Measurements from ENCODE around the gene EHBP1L1.
A peak's percentile ranks its signal among the peaks of the same experiment; 100 is the strongest.

Gene EHBP1L1

DNA sequence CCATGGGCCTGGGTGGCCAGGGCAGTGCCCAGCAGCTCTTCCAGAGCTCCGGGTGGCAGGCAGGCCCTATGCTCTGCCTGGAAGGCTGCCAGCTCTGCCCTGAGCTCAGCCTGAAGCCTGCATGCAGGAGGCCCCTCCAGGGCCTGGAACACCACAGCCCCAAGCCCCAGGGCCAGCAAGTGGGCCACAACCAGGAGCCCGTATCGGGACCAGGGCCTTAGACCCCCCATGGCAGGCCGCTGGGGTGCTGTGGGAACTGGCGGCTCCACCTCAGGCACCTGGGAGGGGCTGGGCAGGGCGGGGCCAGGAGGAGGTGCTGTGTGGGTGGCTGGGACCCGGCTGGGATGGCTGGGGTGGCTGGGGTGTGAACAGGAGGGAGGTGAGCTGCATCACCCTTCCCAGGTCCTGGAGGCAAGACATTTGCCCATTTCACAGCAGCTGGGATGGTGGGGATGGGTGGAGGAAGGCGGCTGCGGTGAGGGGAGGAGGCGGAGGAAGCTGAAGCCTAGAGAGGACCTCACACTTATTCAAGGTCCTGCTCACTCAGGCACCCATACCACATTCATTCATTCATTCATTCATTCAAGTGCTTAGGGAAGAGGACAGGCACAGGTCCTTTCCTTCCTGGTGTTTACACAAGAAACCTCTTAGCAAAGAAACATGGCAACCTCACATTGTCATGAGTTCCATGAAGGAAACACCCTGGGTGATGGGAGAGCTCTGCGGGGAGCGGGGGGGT is 19.9 kb downstream of the EHBP1L1 start, which contains the start of gene KCNK7:
Gene KCNK7 (minus strand): TSS at position 258 of the 739 bp plus-strand sequence. CDS start 28 bp downstream, at position 230.
- peak in 1 of 2 experiments; percentile 27 for DNase-seq

DNA sequence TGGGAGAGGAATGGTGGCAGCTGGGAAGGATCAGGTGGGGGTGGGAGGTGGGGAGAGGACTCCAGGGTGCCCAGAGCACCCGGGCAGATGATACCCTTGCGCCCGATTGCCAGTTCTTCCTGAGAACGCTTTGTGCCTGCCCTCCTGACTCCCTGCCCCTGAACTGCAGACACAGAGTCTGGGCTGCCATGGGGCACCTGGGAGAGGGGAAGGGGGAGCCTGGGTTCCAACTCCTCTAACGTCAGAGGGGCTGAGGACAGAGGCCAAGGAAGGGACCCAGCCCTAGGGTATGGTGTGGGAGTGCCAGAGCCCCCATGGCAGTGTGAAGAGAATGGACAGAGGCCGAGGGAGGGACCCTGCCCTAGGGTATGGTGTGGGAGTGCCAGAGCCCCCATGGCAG is 20.7 kb downstream of the EHBP1L1 start:
- DNase-seq: no peak

DNA sequence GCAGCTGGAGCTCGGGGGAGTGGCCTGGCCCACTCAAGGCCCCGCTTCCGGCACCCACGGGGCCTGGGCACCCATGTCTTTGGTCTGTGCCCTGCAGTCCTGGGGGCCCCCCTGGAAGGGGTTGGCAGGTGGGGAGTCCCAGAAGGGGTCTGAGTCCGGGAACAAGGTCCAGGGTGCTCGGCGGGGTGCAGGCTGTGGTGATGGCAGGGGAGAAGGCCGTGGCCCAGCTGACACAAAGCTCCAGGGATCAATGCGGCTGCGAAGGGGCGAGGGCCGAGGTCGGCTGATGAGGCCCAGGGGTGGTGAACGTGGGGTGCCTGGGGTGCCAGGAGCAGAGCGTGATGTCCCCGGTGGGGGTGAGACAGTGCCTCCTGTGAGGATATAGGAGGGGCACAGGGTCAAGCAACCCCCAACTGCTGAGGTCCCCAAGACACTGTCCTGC is 22.4 kb downstream of the EHBP1L1 start:
- no peak for DNase-seq

DNA sequence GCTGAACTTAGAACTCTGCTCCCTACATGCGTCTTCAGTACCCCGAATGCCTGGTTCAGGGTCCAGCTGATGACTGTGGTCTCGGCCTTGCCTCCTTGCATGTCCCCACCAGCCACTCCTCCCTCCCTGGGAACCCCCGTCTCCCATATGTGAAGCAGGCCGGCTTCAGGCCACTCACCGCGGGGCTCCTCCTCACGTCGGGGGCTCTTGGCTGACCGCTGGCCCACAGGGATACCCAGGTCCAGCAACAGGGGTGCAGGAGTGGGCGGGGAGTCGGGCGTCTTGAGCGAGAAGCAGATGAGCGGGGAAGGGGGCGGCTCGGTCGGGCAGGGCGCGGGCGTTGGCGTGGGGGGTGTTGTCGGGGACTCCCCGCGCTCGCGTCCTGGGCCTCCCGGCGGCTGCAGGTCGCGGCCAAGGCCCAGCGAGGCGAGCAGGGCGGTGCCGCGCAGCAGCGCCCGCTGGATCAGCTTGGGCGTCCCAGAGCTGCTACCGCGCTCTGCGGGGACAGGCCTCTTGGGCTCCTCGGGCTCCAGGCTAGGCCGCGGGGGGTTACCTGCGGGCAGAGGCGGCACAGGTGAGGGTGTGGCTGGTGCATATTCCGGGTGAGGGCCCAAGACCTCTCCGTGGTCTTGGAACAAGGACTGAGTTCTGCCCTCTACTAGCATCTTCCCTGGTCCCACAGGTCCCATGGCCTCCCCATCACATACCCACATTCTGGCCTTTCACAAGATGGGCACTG is 23.5 kb downstream of the EHBP1L1 start:
- no peak for DNase-seq

DNA sequence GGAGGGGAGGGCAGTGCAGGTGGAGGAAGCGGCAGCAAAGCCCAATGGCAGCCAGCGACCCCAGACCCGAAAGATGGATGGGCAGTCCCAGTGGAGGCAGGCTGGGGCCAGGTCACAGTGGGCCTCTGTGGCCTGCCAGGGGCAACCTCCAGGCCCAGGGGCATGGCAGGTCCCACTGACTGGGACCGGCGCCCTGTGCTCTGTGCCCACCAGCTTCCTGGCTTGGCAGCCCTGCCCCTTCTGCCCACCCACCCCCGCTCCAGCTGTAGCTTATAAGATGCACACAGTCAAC is 24.0 kb downstream of the EHBP1L1 start:
- no peak for DNase-seq

DNA sequence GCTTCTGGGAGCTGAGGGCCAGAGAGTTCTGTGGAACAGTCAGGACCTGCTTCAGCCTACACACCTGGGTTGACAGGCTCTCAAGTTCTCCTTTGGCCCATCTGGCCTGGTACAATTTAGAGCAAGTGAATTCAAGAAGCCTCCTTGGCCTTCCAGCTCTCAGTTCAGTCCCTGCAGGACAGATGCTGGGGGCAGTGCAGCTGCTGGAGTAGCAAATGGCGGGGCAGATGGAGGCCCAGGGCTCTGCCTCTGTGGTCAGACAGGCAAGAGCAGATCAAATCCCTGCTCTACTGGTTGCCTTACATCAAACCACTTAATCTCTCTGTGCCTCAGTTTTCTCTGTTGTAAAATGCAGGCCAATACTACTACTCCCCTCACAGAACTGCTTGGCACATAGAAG is 28.4 kb downstream of the EHBP1L1 start:
- DNase-seq: no peak

DNA sequence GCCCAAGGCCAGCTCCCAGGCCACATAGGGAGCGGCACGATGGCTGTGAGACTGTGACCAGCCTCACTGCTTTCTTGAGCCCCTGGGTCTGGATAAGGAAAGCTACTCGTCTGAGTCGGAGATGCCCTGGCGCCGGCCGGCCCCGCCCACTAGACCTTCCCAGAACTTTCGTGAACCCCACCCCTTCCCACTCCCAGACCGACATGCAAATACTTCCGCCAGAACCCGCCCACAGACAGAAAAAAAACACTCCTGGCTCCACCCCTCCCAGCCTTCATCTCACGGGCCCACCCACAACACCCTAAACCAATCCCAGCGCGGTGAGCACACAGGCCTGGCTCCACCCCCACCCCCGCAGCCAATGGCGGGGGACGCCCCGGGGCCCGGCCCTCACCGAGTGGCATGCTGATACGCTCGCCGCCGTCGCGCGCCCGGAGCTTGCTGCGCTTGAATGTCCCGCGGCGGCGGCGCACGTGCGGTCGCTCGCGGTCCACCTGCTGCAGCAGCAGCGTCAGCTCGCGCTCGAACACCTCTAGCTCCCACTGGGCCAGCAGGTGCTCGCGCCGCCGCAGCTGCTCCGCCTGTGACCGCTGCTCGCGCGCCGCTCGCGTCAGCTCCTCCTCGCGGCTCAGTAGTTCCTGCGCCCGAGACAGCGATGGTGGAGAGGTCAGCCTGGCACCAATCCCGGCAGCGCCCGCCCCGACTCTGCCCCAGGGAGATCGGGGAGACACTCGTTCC is 31.2 kb downstream of the EHBP1L1 start:
- DNase-seq: no peak

DNA sequence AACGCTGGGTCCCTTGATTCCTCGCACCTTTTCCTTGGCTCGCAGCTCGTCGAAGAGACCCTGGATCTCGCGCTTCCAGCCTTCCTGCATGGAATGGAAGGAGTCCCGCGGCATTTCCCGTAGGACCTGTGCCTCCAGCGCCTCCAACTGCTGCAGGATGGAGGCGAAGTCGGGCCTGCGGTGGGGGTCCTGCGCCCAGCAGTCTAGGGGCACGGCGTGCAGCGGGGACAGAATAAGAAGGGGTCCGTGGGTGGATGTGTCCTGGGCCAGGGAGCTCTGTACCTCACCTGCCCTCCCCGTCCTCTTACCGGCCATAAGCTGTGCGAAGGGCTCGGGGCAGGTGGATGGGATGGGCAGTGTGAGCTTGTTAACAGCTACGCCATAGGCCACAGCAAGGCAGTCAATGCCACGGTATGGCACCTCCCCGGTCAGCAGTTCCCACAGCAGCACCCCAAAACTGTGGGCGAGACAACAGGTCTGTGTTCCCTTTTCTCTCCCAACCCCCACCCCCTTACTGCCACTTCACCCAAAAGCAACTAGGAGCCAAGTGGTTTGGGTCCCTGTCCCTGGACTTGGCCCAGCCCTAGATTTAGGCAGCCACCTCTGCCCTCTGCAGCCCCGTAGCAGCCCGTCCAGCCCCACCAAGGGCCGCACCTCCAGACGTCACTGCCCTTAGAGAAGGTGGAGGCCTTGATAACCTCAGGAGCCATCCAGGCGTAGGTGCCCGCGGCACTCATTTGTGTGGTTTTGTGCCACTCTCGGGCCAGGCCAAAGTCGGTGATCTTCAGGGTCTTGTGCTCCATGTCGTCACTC is 32.0 kb downstream of the EHBP1L1 start:
- DNase-seq: no peak

DNA sequence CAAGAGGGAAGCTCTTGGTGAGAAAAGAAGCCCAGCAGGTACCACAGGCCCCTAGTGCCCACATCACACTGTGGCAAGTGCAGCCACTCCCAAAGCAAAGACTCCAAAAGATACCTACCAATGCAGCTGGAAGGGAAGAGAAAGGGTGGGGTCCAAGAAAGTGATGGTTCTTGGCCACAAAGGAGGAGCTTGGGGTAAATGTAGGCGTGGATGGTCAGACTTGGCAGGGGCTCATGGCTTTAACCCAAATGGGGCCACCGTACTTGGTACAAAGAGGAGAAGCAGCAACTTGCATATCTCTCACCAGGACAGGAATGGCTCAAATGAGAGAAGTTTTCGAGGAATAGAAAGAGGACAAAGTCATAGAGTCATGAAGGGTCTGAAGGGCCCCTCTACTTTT is 33.4 kb downstream of the EHBP1L1 start:
- no peak for DNase-seq

DNA sequence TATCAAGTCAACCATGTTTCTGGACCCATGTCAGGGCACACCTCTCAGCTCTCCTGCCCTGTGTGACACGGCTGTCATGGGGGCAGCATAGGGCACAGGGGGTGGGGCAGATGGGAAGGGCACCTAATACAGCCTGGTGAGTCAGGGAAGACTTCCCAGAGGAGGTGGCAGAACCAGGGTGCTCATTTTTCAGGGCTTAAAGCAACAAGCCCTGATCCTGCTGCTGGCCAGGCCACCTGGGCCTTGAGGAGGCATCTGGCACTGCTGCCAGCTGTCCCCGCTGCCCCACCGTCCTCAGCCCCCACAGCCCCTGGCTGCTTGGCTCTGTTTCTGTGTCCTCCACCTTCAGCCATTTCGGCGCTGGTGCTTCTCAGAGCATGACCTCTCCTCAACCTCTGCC is 33.8 kb downstream of the EHBP1L1 start:
- no peak for DNase-seq

DNA sequence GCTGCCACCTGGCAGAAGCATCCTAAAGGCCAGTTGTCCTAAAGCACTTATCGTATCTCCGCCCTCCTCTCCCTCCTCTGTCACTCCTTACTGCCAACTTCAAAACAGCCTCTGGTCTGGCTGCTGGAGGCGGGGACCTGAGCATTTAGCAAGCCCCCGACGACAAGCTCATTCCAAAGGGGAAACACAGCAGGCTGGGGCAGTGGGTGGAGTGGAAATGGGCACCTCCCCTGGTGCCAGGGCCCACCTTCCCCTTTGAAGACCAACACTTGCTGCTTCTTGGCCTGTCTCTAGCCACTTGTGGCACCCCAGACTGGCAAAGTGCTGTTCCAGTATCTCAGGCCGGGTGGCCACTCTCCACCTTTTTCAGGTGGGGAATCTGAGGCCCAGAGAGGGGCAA is 34.6 kb downstream of the EHBP1L1 start:
- DNase-seq: no peak

DNA sequence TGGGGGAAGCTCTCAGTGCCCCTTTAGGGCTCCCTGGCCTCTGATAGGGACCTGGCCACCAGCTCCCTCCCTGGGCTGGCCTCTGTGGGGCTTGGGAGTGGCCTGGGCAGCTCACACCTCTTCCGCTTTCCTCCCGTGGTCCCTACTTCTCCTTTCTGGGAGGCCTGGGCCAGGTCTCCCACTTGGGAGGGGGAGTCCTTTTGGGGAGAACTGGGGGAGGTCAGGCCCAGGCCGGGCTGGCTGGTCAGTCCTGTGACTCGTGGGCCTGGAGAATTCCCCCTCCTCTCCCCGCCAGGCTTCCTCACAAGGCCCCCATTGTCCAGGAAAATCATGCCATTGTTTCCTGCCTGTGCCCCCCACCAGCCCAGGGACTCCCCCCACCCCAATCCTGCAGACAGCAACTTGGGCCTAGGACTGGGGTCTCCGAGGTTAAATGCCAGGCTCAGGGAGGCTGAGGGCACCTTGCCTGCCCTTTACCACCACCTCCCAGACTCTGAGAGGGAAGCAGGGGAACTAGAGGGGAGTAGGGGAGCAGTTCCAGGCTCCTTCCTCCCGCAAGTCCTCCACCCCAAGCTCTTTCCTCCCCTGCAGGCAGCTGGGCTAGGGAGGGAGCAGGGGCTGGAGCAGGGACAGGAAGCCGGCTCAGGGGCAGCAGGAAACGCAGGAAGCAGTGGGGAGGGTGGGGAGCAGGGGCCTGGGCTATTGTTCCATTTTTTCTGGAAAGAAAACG is 35.3 kb downstream of the EHBP1L1 start:
- no peak for DNase-seq

DNA sequence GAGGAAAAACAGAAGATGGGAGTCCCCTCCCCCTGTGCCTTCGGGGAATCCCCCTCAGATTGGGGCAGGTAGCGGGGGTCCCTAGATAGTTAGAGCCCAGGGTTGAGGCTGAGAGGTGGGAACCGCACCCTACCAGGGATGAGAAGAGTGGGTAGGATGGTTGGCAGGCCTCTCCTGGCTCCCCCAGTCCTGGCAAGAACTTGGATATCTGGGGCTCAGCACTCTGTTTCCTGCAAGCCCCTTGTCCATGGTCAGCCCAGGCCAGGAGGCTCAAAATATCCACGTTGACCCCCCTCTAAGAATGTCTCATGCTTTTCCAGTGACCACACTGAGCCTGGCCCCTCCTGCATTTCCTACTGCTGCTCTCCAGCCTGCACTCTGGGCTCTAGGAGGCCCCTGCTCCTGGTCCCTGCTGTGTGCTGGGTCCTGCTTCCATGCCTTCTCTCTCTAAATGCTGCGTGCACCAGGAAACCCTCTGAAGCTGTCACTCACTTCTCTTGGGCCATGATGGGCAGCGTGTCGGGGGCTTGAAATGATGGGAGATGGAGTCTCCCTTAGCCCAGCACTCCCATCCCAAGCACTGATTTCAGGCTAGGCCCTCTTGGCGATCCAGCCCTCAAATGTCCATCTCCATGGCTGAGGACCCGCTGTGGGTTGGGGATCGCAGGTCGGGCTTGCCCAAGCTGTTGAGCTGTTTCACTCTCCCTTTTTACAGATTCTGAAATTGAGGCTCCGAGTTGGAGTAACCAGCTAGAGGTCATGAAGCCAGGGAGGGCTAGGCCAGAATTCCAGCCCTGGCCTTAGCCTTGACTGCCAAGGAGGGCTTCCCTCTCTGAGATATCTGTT is 36.1 kb downstream of the EHBP1L1 start:
- DNase-seq: no peak

DNA sequence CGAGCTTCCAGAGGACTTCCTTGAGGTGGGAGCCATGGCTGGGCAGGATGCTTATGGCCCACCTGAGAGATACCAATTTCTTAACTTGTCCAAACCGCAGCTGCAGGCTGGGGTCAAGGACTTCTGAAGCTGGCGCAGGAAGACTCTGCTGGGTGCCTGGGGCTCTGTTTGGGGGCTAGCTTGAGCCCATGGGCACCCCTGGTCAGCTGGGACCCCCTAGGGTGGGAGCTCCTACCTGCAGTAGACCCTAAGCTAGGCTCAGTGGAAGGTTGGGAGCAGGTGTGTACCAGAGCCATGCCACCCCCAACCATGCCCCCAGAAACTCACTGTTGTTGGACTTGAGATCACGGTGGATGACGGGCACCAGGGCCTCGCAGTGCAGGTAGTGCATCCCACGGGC is 36.8 kb downstream of the EHBP1L1 start:
- no peak for DNase-seq

DNA sequence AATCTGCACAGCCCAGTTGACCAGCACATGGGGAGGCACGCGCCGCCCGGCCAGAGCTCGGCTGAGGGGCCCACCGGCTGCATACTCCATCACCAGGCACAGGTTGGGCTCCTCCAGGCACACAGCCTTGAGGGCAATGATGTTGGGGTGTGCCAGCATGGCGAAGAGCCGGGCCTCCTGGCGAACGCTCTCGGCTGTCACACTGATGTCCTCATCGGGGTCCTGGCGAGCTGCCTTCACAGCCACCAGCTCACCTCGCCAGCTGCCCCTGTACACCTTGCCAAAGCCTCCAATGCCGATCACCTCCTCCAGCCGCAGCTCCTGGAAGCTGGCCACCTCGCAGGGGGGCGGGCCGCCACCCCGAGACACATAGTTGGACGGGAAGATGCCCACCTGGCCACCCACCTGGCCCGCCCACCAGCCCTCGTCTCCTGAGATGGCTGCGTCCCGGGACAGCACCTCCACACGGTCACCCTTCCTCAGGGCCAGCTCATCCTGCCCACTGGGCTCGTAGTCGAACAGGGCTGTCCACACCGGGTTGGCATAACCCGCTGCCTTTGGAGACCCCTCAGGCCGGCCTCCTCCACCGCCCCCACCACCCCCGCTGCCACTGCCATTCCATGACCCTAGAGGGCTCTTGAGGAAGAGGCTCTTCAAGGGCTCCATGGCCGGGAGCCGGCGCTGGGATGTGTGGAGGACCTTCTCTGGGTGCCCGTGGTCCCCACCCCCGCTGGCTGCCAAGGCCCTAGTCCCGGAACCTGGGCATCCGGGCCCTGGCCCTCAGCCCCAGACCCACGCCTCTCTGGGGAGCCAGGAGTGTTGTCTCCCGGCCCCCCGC is 37.5 kb downstream of the EHBP1L1 start:
- no peak for DNase-seq

DNA sequence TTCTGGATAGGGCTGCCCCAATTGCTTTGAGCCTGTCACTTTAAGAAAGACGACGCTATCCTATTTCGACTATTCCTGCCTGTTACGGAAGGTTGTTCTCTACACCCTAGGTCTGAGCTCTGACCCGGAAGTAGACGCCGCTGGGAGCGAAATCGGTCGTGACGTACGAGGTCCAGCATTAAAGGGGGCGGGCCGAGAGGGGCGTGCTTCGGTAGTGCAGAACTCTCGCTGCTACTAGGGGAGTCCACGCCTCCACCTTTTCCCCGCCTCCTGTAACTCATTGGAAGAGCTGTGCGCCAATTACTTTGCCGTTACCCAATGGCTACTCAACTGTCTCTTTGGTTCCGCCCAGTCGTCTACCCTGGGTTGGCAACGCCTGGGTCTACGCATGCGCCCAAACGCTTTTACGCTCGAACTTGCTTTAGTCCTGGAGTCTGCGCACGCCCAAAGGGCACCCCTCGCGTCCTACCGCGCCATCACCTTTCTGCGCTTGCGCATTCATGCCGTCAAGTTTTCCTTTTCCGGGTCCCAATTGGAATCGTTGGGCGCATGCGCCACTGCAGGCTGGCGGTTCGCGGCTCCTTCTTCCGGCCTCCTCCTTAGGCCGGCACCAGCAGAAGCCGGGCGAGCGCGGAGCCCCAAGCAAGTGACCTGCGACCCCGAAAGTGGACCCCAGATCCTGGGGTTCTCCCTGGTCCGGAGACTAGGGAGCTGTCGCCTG is 39.5 kb downstream of the EHBP1L1 start, which contains the start of gene PCNX3:
Gene PCNX3 (plus strand): TSS at position 548 of the 721 bp plus-strand sequence. CDS start 536 bp downstream, outside the sequence.
- peak; percentile 100 for DNase-seq

DNA sequence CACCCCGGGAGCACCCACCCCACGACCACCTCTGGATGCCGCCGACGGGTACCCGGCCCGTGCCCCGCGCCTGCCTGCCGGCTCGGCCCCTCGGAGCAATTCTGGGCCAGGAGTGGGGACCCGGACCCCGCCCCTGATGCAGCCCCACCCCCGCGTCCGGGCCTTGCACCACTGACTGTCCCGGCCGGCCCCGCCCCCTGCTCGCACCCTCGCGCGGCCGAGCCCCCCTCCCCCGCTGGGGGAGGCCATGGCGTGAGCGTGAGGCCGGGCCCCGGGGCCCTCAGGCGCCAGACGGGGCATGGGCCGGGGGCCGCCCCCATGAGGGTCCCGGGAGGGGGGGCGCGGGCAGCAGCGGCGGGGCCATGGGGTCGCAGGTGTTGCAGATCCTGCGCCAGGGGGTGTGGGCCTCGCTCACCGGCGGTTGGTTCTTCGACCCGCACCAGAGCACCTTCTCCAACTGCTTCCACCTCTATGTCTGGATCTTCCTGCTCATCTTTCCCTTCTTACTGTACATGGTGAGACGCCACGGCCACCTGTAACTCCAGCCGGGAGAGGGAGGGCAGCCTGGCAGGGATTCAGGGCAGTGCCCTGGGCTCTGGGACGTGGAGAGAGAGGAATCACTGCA is 40.2 kb downstream of the EHBP1L1 start:
- DNase-seq: peak in 1 of 2 experiments; percentile 60

DNA sequence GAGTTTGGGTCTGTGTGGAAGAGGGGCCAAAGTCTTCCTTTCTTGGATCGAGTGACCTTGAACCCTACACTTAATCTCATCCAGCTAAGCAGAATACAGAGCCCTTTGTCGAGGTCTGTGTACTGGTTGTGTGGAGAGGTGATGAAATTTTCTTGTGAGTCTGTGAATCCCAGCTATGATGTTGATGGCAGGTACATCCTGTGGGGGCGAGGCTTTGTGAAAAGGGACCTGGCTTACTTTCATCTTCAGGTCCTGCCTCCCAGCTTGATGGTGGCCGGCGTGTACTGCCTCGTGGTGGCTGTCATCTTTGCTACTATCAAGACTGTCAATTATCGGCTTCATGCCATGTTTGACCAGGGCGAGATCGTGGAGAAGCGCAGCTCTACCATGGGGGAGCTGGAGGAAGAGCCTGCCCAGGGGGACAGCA is 40.7 kb downstream of the EHBP1L1 start:
- DNase-seq: no peak

All from NCI-H446 (cell line).